ENCODE measurements around the gene KLRG1.

- TF ChIP-seq POLR2AphosphoS2 (IDR thresholded peaks at IDR 0.05; ENCODE audit: low read length): no peak
- TF ChIP-seq GTF3C2 (IDR thresholded peaks at IDR 0.05; ENCODE audit: borderline replicate concordance, extremely low read depth, insufficient read length): no peak
- no peak for TF ChIP-seq SUPT5H (IDR thresholded peaks at IDR 0.05)
- TF ChIP-seq CTCF (IDR thresholded peaks at IDR 0.05 in 2 of 3, conservative IDR thresholded peaks at IDR 0.05 in 1 of 3; ENCODE audit: insufficient read depth in 2 of 3, low read depth in 1 of 3, low read length in 3 of 3): no peak
These were observed 46.9 kb downstream of the KLRG1 start for GRCh38 chr12:9036227-9036626.

All from K562 (cell line).